ENCODE results near the gene TCP11.

TCP11 gene

DNA sequence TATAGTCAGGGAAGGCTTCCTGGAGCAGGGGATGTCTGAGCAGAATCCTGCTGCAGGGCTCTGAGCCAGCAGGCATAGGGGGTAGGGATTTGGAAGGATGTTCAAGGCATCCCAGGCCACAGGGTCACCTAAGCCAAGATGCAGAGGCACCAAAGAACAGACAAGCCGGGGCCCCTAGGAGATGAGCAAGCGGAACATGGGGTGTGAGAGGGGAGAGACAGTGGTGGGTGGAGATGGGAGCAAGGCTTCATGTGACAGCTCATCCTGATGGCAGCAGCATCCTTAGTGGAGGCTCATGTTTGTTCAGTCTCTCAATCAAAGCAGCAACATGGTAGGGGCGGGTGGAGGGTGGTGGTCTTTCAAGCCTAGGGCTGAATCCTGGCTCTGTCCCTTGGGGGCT lies 29.8 kb upstream of the TCP11 start:
- DNase-seq, result no peak

DNA sequence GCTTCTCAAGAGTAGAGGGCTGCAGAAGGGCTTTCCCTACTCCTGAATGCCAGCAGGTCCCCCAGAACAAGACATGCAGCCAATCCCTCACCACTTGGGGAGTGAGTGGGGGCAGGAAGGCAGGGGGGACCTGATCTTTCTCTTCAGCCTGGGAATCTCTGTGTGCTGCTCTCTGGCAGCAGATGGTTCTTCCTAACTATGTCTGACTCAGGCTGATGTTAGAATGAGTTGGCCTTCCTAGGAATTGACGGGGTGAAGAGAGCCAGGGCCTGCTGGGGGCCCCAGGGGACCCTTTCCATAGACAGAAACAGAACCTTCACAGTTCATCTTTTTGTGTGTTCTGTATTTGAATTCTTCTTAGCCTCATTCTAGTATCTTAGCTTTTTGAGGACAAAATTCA lies 29.0 kb upstream of the TCP11 start:
- DNase-seq, result no peak

DNA sequence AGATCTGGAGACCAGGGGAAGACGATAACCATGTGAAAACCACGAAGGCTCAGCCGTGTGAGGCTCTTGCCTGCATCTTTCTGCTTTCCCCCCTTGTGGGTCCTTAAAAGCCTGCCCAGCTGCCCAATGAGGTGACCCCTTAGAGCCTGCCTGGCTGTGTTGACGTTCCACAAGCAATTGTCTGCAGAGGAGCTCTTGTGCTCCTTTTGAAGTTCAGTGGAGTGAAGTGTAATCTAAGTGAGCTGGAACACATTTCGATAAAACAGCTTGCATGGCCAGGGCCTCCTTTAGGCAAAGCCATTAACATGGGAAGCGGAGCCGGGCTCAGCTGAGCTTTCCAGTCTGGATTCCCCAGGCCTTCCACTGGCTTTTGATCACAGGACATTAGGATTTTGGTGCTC lies 27.3 kb upstream of the TCP11 start:
- no peak for DNase-seq

DNA sequence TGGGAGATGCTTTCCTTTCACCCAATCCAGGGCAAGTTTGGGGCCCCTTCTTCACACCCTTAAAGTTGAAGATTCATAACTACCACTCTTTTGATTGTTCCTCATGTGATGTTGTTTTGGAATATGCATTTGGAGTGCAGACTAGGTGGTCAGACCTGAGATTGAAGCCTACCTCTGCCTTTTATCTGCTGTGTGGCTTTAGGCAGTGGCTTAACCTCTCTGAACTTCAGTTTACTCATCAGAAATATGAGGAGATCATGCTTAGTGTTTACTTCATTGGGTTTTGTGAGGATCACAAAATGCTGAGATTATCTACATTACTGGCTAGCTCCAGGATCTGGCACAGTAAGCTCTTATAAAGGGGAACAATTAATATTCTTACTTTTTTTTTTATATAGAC lies 26.4 kb upstream of the TCP11 start:
- DNase-seq, result no peak

DNA sequence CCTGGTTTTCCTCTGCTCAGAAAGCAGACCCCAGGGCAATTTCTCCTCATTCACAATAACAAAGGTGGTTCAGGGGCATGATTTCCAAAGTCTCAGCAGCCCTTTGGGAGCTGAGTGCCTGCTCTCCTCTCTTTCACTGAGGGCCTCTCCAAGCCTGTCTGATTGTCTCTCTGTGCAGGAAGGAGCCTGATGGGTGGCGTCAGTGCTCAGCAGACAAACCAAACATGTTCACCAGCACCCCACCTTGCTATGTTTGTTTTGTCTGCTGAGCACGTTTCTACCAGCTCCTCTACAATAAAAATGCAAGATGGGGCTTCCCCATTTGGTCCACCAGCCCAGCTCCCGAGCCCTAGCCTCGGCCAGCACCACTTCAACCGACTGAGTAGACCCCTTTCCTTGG lies 25.4 kb upstream of the TCP11 start:
- no peak for DNase-seq

DNA sequence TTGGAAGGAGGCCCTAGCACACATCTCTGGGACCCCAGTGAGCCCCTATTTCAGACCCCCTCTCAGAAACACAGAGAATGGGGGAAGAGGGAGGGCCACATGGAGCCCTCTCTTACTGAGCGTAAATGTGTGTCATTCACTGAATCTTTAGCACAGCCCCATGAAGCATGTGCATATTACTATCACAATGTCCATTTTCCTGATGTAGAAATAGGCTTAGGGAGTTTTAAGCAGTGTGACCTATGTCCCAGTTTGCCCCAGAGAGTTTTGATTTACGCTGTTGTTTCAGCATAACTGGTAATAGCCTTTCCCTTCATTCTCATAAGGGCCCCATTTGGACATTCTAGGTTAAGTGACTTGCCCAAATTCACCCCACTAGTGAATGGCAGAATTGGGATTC lies 25.0 kb upstream of the TCP11 start:
- DNase-seq, result no peak

DNA sequence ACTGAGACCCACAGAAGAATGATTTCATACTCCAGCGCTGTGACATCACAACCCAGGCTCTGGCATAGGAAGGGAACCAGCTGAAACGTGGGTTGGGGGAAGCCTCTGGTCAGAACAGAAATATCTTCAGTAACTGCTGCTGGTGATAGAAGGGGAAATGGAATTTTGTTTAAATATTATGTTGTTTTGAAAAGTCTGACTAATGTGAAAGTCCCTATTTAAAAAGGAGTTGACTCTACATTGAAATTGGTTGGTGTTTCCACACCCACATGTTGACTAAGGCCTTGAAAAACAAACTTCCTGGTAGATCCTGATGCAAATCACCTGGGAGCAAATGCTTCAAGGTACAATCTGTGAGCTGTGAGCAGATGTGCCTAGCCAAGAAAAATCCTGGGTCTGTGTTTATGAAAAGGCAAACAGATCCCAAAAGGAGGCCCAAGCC lies 24.5 kb upstream of the TCP11 start:
- no peak for DNase-seq

DNA sequence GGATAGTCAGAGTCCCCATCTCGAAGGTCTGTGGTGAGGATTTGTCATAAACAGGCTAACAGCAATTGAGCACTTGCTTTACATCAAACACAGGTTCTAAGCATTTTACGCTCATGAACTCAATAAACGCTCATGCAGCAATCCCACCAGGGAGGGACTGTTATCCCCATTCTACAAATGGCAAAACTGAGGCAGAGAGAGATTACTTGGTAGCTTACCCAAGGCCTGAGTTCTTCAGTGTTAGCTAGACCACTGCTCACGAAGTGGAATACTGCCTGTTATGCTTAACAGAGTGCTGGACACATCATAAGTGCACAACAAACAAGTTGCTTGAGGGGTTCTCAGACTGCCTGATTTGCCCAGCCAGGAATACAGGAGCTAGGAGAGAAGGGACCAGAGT lies 23.7 kb upstream of the TCP11 start:
- DNase-seq, result no peak

DNA sequence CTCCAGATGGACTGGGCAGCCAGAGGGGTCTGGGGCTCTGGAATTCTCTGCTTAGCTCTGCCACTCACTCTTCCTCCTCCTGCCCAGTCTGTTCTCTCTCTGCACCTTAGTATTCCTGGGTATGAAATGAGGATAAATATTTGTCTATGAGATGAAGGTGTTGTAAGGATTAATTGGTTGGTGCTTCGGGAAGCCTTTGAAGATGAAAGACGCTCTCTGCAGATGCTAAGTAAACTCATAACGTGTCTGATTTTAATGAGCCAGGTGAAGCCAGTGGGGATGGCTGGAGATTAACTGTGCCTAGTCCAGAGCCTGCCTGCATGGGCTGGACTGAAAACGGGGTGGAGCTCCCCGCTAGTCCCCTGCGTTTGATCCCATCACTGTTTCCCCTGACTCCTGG lies 23.1 kb upstream of the TCP11 start:
- DNase-seq, result no peak

DNA sequence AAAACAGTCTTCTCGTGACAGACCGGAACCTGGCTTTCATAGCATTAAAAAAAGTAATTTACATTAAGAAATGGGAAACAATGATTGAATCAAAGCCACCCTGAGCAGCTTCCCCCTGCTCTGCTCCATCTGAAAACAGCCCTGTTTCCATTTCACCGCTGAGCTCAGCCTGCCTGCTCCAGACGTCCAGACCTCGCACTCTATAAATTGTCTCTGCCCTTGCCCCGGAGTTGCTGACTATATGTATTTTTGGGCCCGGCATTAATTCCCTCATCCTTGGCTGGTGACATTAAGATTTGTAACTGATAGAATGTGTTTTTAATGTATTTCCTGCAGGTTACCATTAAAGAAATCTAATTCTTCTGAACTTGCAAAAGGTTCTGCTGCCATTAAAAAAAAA lies 22.7 kb upstream of the TCP11 start:
- DNase-seq, result no peak

DNA sequence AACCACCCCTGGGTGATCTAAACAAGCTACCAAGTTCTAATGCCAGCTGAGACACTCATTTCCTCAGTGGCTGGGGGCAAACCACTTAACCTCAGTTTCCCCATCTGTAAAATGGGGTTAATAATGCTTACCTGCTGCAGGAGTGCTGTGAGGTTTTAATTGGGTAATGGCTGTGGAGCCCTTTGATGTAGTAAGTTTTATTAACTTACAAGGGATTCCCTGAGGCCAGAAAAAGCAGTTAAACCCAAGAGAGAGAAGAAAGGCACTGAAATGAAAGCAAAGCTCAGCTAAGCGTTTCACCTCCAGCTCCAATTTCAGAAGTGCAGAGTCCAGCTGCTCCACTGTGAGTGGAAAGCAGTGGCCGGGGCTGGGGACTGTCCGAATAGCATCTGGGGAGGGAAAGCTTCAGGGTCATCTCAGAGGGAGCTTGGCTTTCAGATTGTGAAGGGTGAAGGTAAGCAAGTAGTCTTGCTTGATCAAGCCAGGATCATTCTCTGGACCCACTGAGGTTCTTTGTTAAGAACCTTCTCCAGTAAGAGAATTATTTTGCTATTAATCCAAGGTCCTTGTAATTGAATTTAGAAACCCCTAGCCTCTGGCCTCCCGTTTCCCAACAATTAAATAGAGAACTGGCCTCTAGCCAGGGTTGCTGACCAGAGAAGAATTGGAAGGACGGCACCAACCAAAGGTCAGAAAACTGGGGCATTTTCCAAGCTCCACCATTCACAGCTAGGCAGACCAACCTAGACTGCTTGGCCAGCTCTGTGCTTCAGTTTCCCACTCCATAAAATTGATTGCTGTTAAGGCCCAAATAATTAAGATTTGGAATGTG lies 20.9 kb upstream of the TCP11 start:
- no peak for DNase-seq

DNA sequence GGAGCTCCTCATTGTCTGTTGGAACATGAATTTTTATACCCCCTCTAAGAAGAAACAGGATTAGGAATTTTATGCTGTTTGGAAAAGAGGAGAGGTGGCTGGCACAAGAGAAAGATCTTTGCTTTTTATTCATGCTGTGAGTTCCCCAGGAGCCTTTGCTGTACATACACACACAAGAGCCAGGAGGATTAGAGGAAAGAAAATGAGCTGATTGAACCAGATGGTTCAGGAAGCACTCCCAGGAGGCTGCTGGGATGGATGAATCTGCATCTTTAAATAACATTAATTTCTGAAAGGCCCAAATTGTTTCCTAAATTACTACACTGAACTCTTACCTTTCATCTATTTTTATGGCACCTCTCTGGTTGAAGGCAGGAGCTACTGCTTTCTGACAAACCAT lies 20.1 kb upstream of the TCP11 start:
- no peak for DNase-seq

DNA sequence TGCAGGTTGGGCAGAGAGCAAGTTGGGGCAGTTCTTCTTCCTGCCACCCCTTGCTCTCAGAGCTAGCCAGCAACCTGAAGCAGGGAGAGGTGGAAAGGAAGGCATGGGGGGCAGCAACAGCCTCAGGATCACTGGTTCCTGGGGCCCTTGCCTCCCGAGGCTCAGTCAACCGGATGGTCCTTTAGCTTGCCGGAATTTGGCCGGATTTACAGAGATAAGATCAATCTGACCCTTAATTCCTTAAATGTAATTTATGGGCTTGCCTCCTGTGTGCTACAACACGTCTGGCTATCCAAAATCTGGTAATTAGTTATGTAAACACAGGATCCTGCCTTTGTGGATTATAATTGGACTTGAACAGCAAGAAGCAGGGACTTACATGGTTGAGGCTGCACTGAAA lies 19.5 kb upstream of the TCP11 start:
- no peak for DNase-seq

DNA sequence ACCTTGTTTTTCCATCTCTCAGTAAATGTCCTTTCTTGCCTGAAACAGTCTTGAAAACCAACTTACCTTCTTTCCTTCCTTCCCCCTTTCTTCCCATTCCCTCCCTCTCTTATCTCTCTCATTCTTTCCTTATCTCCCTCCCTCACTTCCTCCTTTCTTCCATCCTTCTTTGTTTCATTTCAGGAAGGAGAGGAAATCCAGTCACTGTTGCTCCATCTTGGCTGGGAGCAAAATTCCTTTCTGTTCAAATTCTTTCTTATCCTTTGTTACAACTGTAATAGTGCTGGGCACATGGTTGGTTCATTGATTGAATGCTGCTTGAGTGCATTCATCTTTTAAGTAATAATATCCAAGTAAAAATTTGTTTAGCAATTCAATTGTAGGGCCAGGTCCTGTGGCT lies 17.4 kb upstream of the TCP11 start:
- DNase-seq, result no peak

DNA sequence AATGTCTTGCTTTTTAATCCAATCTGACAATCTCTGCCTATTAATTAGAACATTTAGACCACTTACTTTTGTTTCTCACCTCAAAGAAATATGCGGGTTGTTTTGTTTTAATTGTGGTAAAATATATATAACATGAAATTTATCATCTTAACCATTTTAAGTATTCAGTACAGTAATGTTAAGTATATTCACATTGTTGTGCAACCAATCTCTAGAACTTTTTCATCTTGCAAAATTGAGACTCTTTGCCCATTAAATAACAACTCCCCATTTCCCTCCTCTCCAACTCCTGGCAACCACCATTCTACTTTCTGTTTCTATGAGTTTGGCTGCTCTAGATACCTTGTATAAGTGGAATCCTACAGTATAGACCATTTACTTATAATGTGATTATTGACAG lies 13.8 kb upstream of the TCP11 start:
- no peak for DNase-seq

DNA sequence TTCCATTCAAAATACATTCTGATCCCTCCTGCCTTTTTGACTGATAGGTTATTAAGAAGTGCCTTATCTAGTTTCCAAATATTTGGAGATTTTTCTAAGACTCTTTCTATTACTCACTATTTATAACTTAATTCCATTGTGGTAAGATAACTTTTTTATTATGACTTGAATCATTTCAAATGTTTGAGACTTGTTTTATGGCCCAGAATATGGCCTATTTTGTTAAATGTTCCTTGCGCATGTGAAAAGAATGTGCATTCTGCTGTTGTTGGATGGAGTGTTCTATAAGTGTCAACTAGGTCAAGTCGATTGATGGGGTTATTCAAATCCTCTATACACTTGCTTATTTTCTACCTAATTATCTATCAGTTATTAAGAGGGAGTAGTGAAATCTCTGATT lies 13.1 kb upstream of the TCP11 start:
- DNase-seq, result no peak

DNA sequence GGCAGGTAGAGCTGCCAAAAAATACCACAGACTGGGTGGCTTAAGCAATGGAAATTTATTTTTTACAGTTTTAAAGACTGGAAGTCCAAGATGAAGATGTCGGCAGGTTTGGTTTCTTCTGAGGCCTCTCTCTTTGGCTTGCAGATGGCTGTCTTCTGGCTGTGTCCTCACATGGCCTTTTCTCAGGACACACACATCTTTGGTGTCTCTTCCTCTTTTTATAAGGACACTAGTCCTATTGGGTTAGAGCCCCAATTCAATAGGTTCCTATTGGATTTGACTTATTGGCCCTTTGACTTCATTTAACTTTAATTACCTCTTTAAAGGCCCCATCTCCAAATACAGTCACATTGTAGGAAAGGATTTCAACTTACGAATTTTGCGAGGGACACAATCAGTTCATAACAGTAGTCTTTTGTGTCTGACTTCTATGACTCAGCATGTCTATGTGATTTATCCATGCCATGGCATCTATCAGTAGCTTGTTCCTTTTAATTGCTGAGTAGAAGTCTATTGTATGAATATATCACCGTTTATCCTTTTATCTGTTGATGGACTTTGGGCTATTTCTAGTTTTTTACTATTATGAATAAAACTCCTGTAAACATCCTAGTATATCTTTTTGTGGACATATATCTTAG lies 11.0 kb upstream of the TCP11 start:
- DNase-seq, result no peak

DNA sequence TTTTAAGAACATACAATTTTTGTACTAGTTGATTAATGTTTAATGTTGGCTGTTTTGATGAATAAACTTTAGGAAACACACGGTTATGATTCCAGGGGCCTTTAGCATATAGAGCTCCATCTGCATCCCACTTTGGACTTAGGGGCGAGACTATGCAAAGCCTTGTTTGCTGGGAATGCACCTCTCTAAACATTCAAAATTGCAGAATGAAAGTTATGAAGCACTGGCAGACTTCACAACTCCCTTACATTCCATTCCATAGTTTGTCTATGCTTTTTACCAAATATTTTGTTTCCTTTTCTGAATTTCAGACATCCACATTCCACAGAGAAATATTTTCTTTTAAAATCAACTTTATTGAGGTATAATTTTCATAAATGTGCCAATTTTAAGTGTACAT lies 10.3 kb upstream of the TCP11 start:
- no peak for DNase-seq

DNA sequence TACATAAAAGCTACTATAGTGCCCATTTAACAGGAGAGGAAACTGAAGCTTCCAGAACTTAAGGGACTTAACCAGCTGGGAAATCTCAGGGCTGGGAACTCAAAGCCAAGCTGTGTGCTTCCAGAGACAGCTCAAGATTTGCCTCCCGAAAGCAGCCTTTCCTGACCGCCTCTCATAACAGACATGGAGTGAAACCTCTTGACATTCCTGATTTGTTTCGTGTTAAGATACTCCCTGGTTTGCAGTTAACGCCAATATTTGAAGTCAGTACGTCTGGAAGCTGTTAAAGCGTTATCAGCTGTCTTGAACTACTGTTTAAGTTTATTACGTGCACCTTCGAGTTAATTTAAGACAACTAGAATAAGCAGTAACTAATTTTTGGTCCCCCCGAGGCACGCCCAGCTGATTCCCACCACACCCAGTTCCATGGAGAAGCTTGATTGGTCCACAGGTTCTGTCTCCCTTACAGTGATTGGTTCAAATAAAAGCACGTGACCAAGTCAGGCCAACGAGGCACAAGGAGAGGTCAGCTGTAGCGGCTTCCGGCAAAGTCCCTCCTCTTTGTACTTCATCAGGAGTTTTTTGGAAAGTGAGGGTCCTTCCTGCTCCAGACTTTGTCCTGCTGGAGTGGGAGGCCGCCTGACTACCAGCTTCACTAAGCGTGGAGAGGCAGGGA lies 8.9 kb upstream of the TCP11 start:
- DNase-seq, result no peak

DNA sequence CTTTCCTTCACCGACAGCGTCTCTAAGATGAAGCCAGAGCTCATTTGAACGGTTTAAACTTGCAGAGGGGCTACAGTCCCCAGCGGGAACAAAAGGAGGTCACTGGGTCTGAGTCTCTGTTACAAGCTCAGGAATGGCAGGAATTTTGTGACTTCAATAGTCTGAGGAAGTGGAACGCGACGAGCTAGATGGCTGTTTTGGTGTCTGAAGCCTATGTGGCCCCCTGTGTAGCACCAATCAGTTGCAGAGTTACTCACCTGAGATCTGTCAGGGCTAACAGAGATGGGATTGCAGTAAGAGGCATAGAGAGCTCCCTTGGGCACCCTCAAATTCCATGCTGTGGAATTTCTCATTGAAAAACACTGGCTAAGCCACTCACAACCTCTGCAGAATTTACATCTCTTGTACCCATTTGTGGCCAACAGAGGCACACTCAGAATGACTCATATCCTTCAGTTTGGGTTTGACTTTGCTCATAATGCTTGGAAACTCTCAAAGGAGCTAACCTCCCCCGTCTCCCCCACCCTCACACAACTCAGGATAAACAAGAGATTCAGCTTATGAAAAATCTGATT lies 7.1 kb upstream of the TCP11 start:
- DNase-seq, result no peak

DNA sequence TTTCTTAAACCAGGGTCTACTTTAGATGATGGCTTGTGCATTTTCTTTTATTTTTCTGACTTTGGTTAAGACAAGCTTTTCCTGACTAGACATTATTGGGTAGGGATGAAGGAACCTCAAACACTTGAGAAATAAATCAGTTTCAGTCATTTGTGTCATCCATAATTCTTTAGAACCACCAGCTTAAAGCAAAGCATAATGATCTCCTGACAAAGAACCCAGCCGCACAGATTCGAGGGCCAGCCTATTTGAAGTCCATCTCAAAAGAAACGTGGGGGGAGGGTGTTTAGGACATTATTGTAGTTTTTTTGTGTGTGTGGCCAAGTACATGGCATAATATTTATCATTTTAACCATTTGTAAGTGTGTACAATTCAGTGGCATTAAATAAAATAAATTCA lies 6.3 kb upstream of the TCP11 start:
- no peak for DNase-seq

DNA sequence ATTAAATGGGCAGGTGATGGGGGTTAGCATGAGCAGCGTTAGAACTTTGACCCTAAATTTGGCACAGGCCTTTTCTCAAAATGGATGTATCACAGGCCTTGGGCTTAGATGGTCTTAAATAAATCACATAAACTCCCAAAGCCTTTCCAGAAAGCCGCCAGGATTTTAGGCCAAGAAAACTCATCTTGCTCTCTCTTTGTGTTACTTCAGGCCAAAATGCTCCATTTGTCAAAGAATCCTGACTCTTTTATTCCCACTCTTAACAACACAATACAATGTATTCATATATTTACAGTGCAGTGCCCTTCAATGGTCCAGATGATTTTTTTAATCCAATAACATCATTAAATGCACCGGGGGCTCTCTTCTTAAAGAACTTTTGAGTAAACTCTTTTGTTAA lies 5.9 kb upstream of the TCP11 start:
- no peak for DNase-seq

DNA sequence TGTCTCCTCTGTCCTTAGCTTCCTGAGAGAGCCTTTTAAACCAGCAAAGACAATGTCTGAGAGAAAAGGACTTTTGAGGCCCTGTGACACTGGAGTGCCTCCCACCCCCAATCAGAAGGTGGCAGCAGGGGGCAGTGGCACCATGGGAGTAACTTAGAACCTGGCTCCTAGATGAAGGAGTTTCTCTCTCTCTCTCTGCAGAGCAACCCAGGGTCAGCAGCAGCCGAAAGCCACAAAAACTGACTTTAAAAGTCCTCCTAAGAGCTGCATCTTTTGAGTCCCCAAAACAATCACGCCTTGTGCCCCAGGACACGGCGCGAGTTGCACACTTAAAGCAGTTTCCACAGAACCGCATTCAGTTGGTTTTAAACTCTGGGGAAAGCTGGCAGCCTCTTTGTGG lies 5.3 kb upstream of the TCP11 start:
- no peak for DNase-seq

DNA sequence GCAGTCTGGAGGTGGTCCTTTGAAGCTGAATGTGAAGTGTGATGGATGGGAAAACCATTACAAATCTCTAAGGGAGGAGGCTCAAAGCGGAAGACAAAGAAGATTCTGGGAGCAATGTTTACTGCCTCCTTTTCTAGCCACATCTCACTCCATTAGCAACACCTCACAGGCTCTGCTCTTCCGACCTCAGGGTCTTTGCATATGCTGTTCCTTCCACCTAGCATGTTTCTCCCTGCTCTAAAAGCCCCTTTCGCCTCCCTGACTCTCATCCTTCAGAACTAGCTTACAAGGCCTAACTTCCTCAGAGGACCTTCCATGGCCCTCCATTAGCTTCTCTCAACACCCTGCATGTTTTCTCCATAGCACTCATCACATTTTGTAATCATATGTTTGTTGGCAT lies 4.6 kb upstream of the TCP11 start:
- DNase-seq, result no peak

Measured in activated gamma-delta T cell (primary cell).